ENCODE measurements around the gene COMMD4.
"Not testable (repeated sequence)": the region's sequence is repeated elsewhere in the genome, so short reads cannot be mapped to it uniquely, and the experiment has no call there.

Gene COMMD4

GRCh38 chr15:75333654-75334419 lies 2.0 kb upstream of the COMMD4 start:
- not testable (repeated sequence) for H3K27ac ChIP-seq (ENCODE audit: low read length); H3K4me3 ChIP-seq (ENCODE audit: low read depth in 1 of 2, low read length in 2 of 2); H3K9me3 ChIP-seq (ENCODE audit: control insufficient read depth in 1 of 2, low read length in 2 of 2); H3K36me3 ChIP-seq (ENCODE audit: control insufficient read depth in 1 of 2, insufficient read depth in 2 of 2, low read length in 2 of 2); H3K27me3 ChIP-seq (ENCODE audit: low read depth, low read length); H3K4me1 ChIP-seq (ENCODE audit: control insufficient read depth in 1 of 2, insufficient read depth in 2 of 2, low read length in 2 of 2)

GRCh38 chr15:75335313-75335704 lies 554 bp upstream of the COMMD4 start:
- no peaks in the 10 kb centered on the region for H3K27me3 ChIP-seq (ENCODE audit: low read depth, low read length)
- H3K27ac ChIP-seq (ENCODE audit: low read length), result no peak overlapping the region
- H3K4me1 ChIP-seq (ENCODE audit: control insufficient read depth in 1 of 2, insufficient read depth in 2 of 2, low read length in 2 of 2), result peaks cover 0 to 8% of the 10 kb centered on the region in 2 donors
- peaks cover 0 to 14% of the 10 kb centered on the region in 2 donors for H3K36me3 ChIP-seq (ENCODE audit: control insufficient read depth in 1 of 2, insufficient read depth in 2 of 2, low read length in 2 of 2)
- peak overlapping the region; percentile 76 to 85 for H3K4me3 ChIP-seq (ENCODE audit: low read depth in 1 of 2, low read length in 2 of 2)
- H3K9me3 ChIP-seq (ENCODE audit: control insufficient read depth in 1 of 2, low read length in 2 of 2), result no peaks in the 10 kb centered on the region

GRCh38 chr15:75338661-75339240 lies 2.9 kb downstream of the COMMD4 start:
- no peaks in the 10 kb centered on the region for H3K27me3 ChIP-seq (ENCODE audit: low read depth, low read length)
- H3K9me3 ChIP-seq (ENCODE audit: control insufficient read depth in 1 of 2, low read length in 2 of 2), result no peaks in the 10 kb centered on the region
- H3K4me1 ChIP-seq (ENCODE audit: control insufficient read depth in 1 of 2, insufficient read depth in 2 of 2, low read length in 2 of 2), result peaks cover 0 to 8% of the 10 kb centered on the region in 2 donors
- no peak overlapping the region for H3K4me3 ChIP-seq (ENCODE audit: low read depth in 1 of 2, low read length in 2 of 2)
- H3K36me3 ChIP-seq (ENCODE audit: control insufficient read depth in 1 of 2, insufficient read depth in 2 of 2, low read length in 2 of 2), result peaks cover 0 to 14% of the 10 kb centered on the region in 2 donors
- H3K27ac ChIP-seq (ENCODE audit: low read length), result no peak overlapping the region

- H3K27ac ChIP-seq (ENCODE audit: low read length), result no peak overlapping the region
- peaks cover 0 to 14% of the 10 kb centered on the region in 2 donors for H3K36me3 ChIP-seq (ENCODE audit: control insufficient read depth in 1 of 2, insufficient read depth in 2 of 2, low read length in 2 of 2)
- H3K27me3 ChIP-seq (ENCODE audit: low read depth, low read length), result no peaks in the 10 kb centered on the region
- no peaks in the 10 kb centered on the region for H3K9me3 ChIP-seq (ENCODE audit: control insufficient read depth in 1 of 2, low read length in 2 of 2)
- peaks cover 0 to 8% of the 10 kb centered on the region in 2 donors for H3K4me1 ChIP-seq (ENCODE audit: control insufficient read depth in 1 of 2, insufficient read depth in 2 of 2, low read length in 2 of 2)
- H3K4me3 ChIP-seq (ENCODE audit: low read depth in 1 of 2, low read length in 2 of 2), result no peak overlapping the region
Measured at GRCh38 chr15:75339531-75340240, 3.8 kb downstream of the COMMD4 start.

- H3K27ac ChIP-seq (ENCODE audit: low read length), result no peak overlapping the region
- no peaks in the 10 kb centered on the region for H3K27me3 ChIP-seq (ENCODE audit: low read depth, low read length)
- H3K36me3 ChIP-seq (ENCODE audit: control insufficient read depth in 1 of 2, insufficient read depth in 2 of 2, low read length in 2 of 2), result peaks cover 0 to 14% of the 10 kb centered on the region in 2 donors
- H3K4me1 ChIP-seq (ENCODE audit: control insufficient read depth in 1 of 2, insufficient read depth in 2 of 2, low read length in 2 of 2), result peaks cover 0 to 5% of the 10 kb centered on the region in 2 donors
- H3K4me3 ChIP-seq (ENCODE audit: low read depth in 1 of 2, low read length in 2 of 2), result no peak overlapping the region
- H3K9me3 ChIP-seq (ENCODE audit: control insufficient read depth in 1 of 2, low read length in 2 of 2), result no peaks in the 10 kb centered on the region
Measured at GRCh38 chr15:75342221-75342620, 6.4 kb downstream of the COMMD4 start.

- Histone ChIP-seq H3K4me1 (ENCODE audit: control insufficient read depth in 1 of 2, insufficient read depth in 2 of 2, low read length in 2 of 2) (peaks cover 0 to 11% of the 10 kb centered on the region in 2 donors), H3K36me3 (ENCODE audit: control insufficient read depth in 1 of 2, insufficient read depth in 2 of 2, low read length in 2 of 2) (peaks cover 0 to 14% of the 10 kb centered on the region in 2 donors)
- H3K4me3 ChIP-seq (ENCODE audit: low read depth in 1 of 2, low read length in 2 of 2); H3K9me3 ChIP-seq (ENCODE audit: control insufficient read depth in 1 of 2, low read length in 2 of 2); H3K27me3 ChIP-seq (ENCODE audit: low read depth, low read length); H3K27ac ChIP-seq (ENCODE audit: low read length): not testable (repeated sequence)
Measured at GRCh38 chr15:75343953-75344352, 8.1 kb downstream of the COMMD4 start.

GRCh38 chr15:75346796-75347221 lies 10.9 kb downstream of the COMMD4 start, which contains the start of gene NEIL1:
Gene NEIL1 (plus strand): TSS chr15:75347039. CDS start chr15:75348906, 1,867 bp downstream.
- peaks cover 0 to 15% of the 10 kb centered on the region in 2 donors for H3K4me1 ChIP-seq (ENCODE audit: control insufficient read depth in 1 of 2, insufficient read depth in 2 of 2, low read length in 2 of 2)
- H3K4me3 ChIP-seq (ENCODE audit: low read depth in 1 of 2, low read length in 2 of 2), result peak within 1 kb of the TSS; percentile 82 to 99
- H3K9me3 ChIP-seq (ENCODE audit: control insufficient read depth in 1 of 2, low read length in 2 of 2), result no peaks in the 10 kb centered on the region
- H3K27me3 ChIP-seq (ENCODE audit: low read depth, low read length), result no peaks in the 10 kb centered on the region
- no peaks in the 10 kb centered on the region for H3K36me3 ChIP-seq (ENCODE audit: control insufficient read depth in 1 of 2, insufficient read depth in 2 of 2, low read length in 2 of 2)
- H3K27ac ChIP-seq (ENCODE audit: low read length), result no peak within 1 kb of the TSS

GRCh38 chr15:75347222-75348033 lies 11.6 kb downstream of the COMMD4 start:
- Histone ChIP-seq H3K36me3 (ENCODE audit: control insufficient read depth in 1 of 2, insufficient read depth in 2 of 2, low read length in 2 of 2) (no peaks in the 10 kb centered on the region), H3K9me3 (ENCODE audit: control insufficient read depth in 1 of 2, low read length in 2 of 2) (no peaks in the 10 kb centered on the region), H3K27ac (ENCODE audit: low read length) (no peak overlapping the region), H3K4me1 (ENCODE audit: control insufficient read depth in 1 of 2, insufficient read depth in 2 of 2, low read length in 2 of 2) (peaks cover 0 to 15% of the 10 kb centered on the region in 2 donors), H3K27me3 (ENCODE audit: low read depth, low read length) (no peaks in the 10 kb centered on the region), H3K4me3 (ENCODE audit: low read depth in 1 of 2, low read length in 2 of 2) (peak overlapping the region; percentile 82 to 99)

GRCh38 chr15:75348034-75348561 lies 12.2 kb downstream of the COMMD4 start:
- H3K27me3 ChIP-seq (ENCODE audit: low read depth, low read length), result no peaks in the 10 kb centered on the region
- peak overlapping the region; percentile 82 to 99 for H3K4me3 ChIP-seq (ENCODE audit: low read depth in 1 of 2, low read length in 2 of 2)
- H3K4me1 ChIP-seq (ENCODE audit: control insufficient read depth in 1 of 2, insufficient read depth in 2 of 2, low read length in 2 of 2), result peaks cover 0 to 15% of the 10 kb centered on the region in 2 donors
- H3K9me3 ChIP-seq (ENCODE audit: control insufficient read depth in 1 of 2, low read length in 2 of 2), result no peaks in the 10 kb centered on the region
- no peaks in the 10 kb centered on the region for H3K36me3 ChIP-seq (ENCODE audit: control insufficient read depth in 1 of 2, insufficient read depth in 2 of 2, low read length in 2 of 2)
- no peak overlapping the region for H3K27ac ChIP-seq (ENCODE audit: low read length)

- H3K4me1 ChIP-seq (ENCODE audit: control insufficient read depth in 1 of 2, insufficient read depth in 2 of 2, low read length in 2 of 2), result peaks cover 0 to 15% of the 10 kb centered on the region in 2 donors
- no peaks in the 10 kb centered on the region for H3K36me3 ChIP-seq (ENCODE audit: control insufficient read depth in 1 of 2, insufficient read depth in 2 of 2, low read length in 2 of 2)
- H3K27ac ChIP-seq (ENCODE audit: low read length), result no peak overlapping the region
- no peaks in the 10 kb centered on the region for H3K9me3 ChIP-seq (ENCODE audit: control insufficient read depth in 1 of 2, low read length in 2 of 2)
- no peaks in the 10 kb centered on the region for H3K27me3 ChIP-seq (ENCODE audit: low read depth, low read length)
- H3K4me3 ChIP-seq (ENCODE audit: low read depth in 1 of 2, low read length in 2 of 2), result peak overlapping the region; percentile 82 to 99
Measured at GRCh38 chr15:75348562-75349350, 12.9 kb downstream of the COMMD4 start.

Data from muscle layer of duodenum (tissue), 2 donors.